H9 (cell line): Measurements from ENCODE around the gene MGARP. TPM values are rescaled to one million over a fixed set of nuclear protein-coding genes. Genes with fewer than 3 reads are reported as not detected.

Source experiments
- DNase-seq: peaks from one replicate; pipeline ENCODE4 v3.0.0-alpha.2; 2017
- H2AFZ ChIP-seq: one replicate; pipeline ENCODE4 v1.6.1; 2013; ENCODE audit warnings: mild to moderate bottlenecking, low read length, control low read depth, moderate library complexity
- H2AK5ac ChIP-seq: 2 replicates; pipeline ENCODE4 v1.6.1; 2013; ENCODE audit warnings: low read length, control low read depth, mixed read lengths; ENCODE audit not compliant: insufficient read length
- H2BK120ac ChIP-seq: one replicate; pipeline ENCODE4 v1.6.1; 2013; ENCODE audit warnings: low read depth, mild to moderate bottlenecking, low read length, control low read depth, inconsistent platforms; ENCODE audit not compliant: poor library complexity, severe bottlenecking
- H2BK12ac ChIP-seq: 2 replicates; pipeline ENCODE4 v1.6.1; 2013; ENCODE audit warnings: low read length, control low read depth, mixed read lengths, low read depth; ENCODE audit not compliant: insufficient read length
- H2BK15ac ChIP-seq: 2 replicates; pipeline ENCODE4 v1.6.1; 2013; ENCODE audit warnings: low read depth, low read length, control low read depth
- H2BK20ac ChIP-seq: one replicate; pipeline ENCODE4 v1.6.1; 2013; ENCODE audit warnings: low read depth, mild to moderate bottlenecking, low read length, control low read depth, inconsistent platforms; ENCODE audit not compliant: poor library complexity, severe bottlenecking
- H2BK5ac ChIP-seq: 2 replicates; pipeline ENCODE4 v1.6.1; 2013; ENCODE audit warnings: low read length, control low read depth, mixed read lengths; ENCODE audit not compliant: insufficient read length
- H3K14ac ChIP-seq: 2 replicates; pipeline ENCODE4 v1.6.1; 2013; ENCODE audit warnings: low read length, control low read depth; ENCODE audit not compliant: insufficient read depth
- H3K18ac ChIP-seq: 2 replicates; pipeline ENCODE4 v1.6.1; 2013; ENCODE audit warnings: low read depth, mild to moderate bottlenecking, mixed read lengths, low read length, control low read depth; ENCODE audit not compliant: insufficient read length
- H3K23ac ChIP-seq: 2 replicates; pipeline ENCODE4 v1.6.1; 2013; ENCODE audit warnings: low read length, control low read depth, mixed read lengths, low read depth; ENCODE audit not compliant: insufficient read length
- H3K23me2 ChIP-seq: 2 replicates; pipeline ENCODE4 v1.6.1; 2013; ENCODE audit warnings: low read depth, mild to moderate bottlenecking, mixed read lengths, low read length, control low read depth; ENCODE audit not compliant: insufficient read length, poor library complexity, severe bottlenecking
- H3K27ac ChIP-seq: 2 replicates; pipeline ENCODE4 v1.5.1; 2013; ENCODE audit warnings: low read length, control low read depth, mixed read lengths, low read depth; ENCODE audit not compliant: insufficient read length
- H3K27me3 ChIP-seq: 2 replicates; pipeline ENCODE4 v1.6.1; 2013; ENCODE audit warnings: low read length, control low read depth, inconsistent platforms; ENCODE audit not compliant: insufficient read depth
- H3K4ac ChIP-seq: 2 replicates; pipeline ENCODE4 v1.6.1; 2013; ENCODE audit warnings: low read depth, mild to moderate bottlenecking, control low read depth, inconsistent platforms, low read length, moderate library complexity
- H3K4me1 ChIP-seq: 2 replicates; pipeline ENCODE4 v1.6.1; 2013; ENCODE audit warnings: low read length, control low read depth, inconsistent platforms; ENCODE audit not compliant: insufficient read depth
- H3K4me2 ChIP-seq: 2 replicates; pipeline ENCODE4 v1.6.1; 2013; ENCODE audit warnings: low read length, control low read depth, mixed read lengths; ENCODE audit not compliant: insufficient read length, insufficient read depth
- H3K56ac ChIP-seq: 2 replicates; pipeline ENCODE4 v1.6.1; 2013; ENCODE audit warnings: low read depth, mild to moderate bottlenecking, mixed read lengths, low read length, control low read depth; ENCODE audit not compliant: insufficient read length
- H3K79me1 ChIP-seq: 2 replicates; pipeline ENCODE4 v1.6.1; 2013; ENCODE audit warnings: low read depth, mild to moderate bottlenecking, moderate library complexity, low read length, control low read depth, inconsistent platforms; ENCODE audit not compliant: insufficient read depth, poor library complexity, severe bottlenecking
- H3K79me2 ChIP-seq: 2 replicates; pipeline ENCODE4 v1.6.1; 2013; ENCODE audit warnings: low read length, control low read depth, inconsistent platforms; ENCODE audit not compliant: insufficient read depth
- H3K9ac ChIP-seq: 2 replicates; pipeline ENCODE4 v1.6.1; 2013; ENCODE audit warnings: low read length, control low read depth, mixed read lengths; ENCODE audit not compliant: insufficient read length; ENCODE audit errors: extremely low read depth
- H3K9me3 ChIP-seq: one replicate; pipeline ENCODE4 v1.6.1; 2013; ENCODE audit warnings: low read depth, low read length, inconsistent platforms; ENCODE audit not compliant: control insufficient read depth
- H3T11ph ChIP-seq: one replicate; pipeline ENCODE4 v1.6.1; 2013; ENCODE audit warnings: mild to moderate bottlenecking, low read length, control low read depth, inconsistent platforms
- H4K20me1 ChIP-seq: one replicate; pipeline ENCODE4 v1.6.1; 2013; ENCODE audit not compliant: control insufficient read depth, insufficient read length, insufficient read depth
- H4K5ac ChIP-seq: 2 replicates; pipeline ENCODE4 v1.6.1; 2013; ENCODE audit warnings: low read depth, mild to moderate bottlenecking, mixed read lengths, low read length, control low read depth; ENCODE audit not compliant: insufficient read length
- H4K8ac ChIP-seq: replicated peaks from 2 replicates; pipeline ENCODE4 v1.6.1; 2013; ENCODE audit warnings: low read length, control low read depth, mixed read lengths, low read depth; ENCODE audit not compliant: insufficient read length
- H4K91ac ChIP-seq: 2 replicates; pipeline ENCODE4 v1.6.1; 2013; ENCODE audit warnings: low read depth, mild to moderate bottlenecking, moderate library complexity, mixed read lengths, low read length, control low read depth; ENCODE audit not compliant: insufficient read length
- H3K27ac Mint-ChIP-seq, 3 experiments: 2 replicates in 2 of 3; 3 replicates in 1 of 3; pipeline ENCODE4 v1.8.0; 2020 to 2021; ENCODE audit warnings: mixed read lengths in 3 of 3, mild to moderate bottlenecking in 1 of 3, moderate library complexity in 1 of 3
- H3K27me3 Mint-ChIP-seq: 2 replicates; pipeline ENCODE4 v1.8.0; 2021; ENCODE audit warnings: low read depth, mild to moderate bottlenecking, moderate library complexity, mixed read lengths
- H3K36me3 Mint-ChIP-seq, 3 experiments: 2 replicates in 2 of 3; 3 replicates in 1 of 3; pipeline ENCODE4 v1.8.0; 2020 to 2021; ENCODE audit warnings: low read depth in 3 of 3, mixed read lengths in 3 of 3; ENCODE audit not compliant: insufficient read depth in 1 of 3
- H3K4me1 Mint-ChIP-seq, 2 experiments: 2 replicates each; pipeline ENCODE4 v1.8.0; 2020; ENCODE audit warnings: mixed read lengths in 2 of 2
- H3K4me3 Mint-ChIP-seq, 2 experiments: 2 replicates in 1 of 2; 3 replicates in 1 of 2; pipeline ENCODE4 v1.8.0; 2020 to 2021; ENCODE audit warnings: mild to moderate bottlenecking in 2 of 2, mixed read lengths in 2 of 2, moderate library complexity in 1 of 2
- H3K9me3 Mint-ChIP-seq, 2 experiments: 2 replicates in 1 of 2; 3 replicates in 1 of 2; pipeline ENCODE4 v1.8.0; 2020; ENCODE audit warnings: mild to moderate bottlenecking in 2 of 2, mixed read lengths in 2 of 2, moderate library complexity in 1 of 2
- WGBS: extraction: QIAGEN DNeasy Blood & Tissue Kit; methylation state at CpG from one replicate; pipeline ENCODE4 v1.1.7; 2013; ENCODE audit warnings: missing lambda C conversion rate, low lambda C conversion rate, mixed read lengths; ENCODE audit not compliant: insufficient read length; ENCODE audit errors: extremely low coverage; 5-methylcytosine and 5-hydroxymethylcytosine counted together
- total RNA-seq: library from RNA; stranded (reverse); gene quantifications from 2 replicates; pipeline ENCODE4 v1.2.1, GENCODE V29; 2021
- TF ChIP-seq, protein P1 (sequence below): fragments of 200-600 bp; sonication (generic); conservative IDR thresholded peaks from 3 replicates; pipeline ENCODE4 v1.8.0; 2021; ENCODE audit warnings: antibody characterized with exemption, mild to moderate bottlenecking

The MGARP gene
- total RNA-seq, 1 experiment from 2014 or later, result 4.0 TPM

DNA sequence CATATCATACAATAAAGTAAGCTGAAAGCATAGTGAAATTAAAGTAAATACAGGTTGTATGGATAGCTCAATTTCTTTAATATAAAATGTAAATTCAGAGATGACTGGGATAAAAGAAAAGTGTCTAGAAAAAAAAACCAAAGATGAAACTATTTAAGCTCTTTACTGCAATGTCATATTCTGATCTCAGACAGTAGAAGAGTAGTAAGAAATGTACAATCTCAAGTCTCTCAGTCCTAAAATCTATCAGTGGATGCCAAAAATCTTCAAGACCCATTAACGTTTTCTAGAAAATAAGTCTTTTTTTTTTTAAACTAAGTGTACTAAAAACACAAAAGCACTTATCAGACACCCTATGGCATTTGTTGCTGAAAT is 13.8 kb downstream of the MGARP start:
- Histone ChIP-seq H3K4me2 (no peak overlapping the region), H3K9me3 (no peaks in the 10 kb centered on the region), H2BK120ac (no peak overlapping the region), H4K20me1 (no peaks in the 10 kb centered on the region), H2AFZ (no peak overlapping the region), H2BK12ac (no peak overlapping the region), H3K23ac (no peak overlapping the region), H3K4me1 (no peaks in the 10 kb centered on the region; the same call in 1 of the 2 replicates), H4K5ac (no peak overlapping the region), H3K79me2 (no peaks in the 10 kb centered on the region), H3K56ac (no peak overlapping the region), H2BK20ac (no peak overlapping the region), H3K23me2 (no peaks in the 10 kb centered on the region), H2BK15ac (no peak overlapping the region), H4K8ac (no peak overlapping the region), H3K9ac (no peak overlapping the region), H2AK5ac (no peak overlapping the region), H3K14ac (no peak overlapping the region), H3K27me3 (no peaks in the 10 kb centered on the region), H3K4ac (no peak overlapping the region), H3K79me1 (no peaks in the 10 kb centered on the region), H3K18ac (no peak overlapping the region), H3T11ph (no peak overlapping the region), H4K91ac (no peak overlapping the region), H3K27ac (no peak overlapping the region), H2BK5ac (no peak overlapping the region)
- H3K36me3 Mint-ChIP-seq, result no peaks in the 10 kb centered on the region
- H3K4me1 Mint-ChIP-seq, result peaks cover 19 to 23% of the 10 kb centered on the region in 2 experiments
- no peaks in the 10 kb centered on the region for H3K27me3 Mint-ChIP-seq
- no peak overlapping the region for H3K4me3 Mint-ChIP-seq
- no peak for DNase-seq
- H3K9me3 Mint-ChIP-seq, result no peaks in the 10 kb centered on the region
- WGBS, result no CpG with 5 or more reads among the region's 1 CpG
- H3K27ac Mint-ChIP-seq, result peak overlapping the region in 1 of 3 experiments; percentile 40; a peak in 1 of 7 replicates
- TF ChIP-seq, protein P1, sequence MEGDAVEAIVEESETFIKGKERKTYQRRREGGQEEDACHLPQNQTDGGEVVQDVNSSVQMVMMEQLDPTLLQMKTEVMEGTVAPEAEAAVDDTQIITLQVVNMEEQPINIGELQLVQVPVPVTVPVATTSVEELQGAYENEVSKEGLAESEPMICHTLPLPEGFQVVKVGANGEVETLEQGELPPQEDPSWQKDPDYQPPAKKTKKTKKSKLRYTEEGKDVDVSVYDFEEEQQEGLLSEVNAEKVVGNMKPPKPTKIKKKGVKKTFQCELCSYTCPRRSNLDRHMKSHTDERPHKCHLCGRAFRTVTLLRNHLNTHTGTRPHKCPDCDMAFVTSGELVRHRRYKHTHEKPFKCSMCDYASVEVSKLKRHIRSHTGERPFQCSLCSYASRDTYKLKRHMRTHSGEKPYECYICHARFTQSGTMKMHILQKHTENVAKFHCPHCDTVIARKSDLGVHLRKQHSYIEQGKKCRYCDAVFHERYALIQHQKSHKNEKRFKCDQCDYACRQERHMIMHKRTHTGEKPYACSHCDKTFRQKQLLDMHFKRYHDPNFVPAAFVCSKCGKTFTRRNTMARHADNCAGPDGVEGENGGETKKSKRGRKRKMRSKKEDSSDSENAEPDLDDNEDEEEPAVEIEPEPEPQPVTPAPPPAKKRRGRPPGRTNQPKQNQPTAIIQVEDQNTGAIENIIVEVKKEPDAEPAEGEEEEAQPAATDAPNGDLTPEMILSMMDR, result no peak
